H1 (cell line): ENCODE data around the gene PDE8B. TPM values are rescaled to one million over a fixed set of nuclear protein-coding genes. Genes with fewer than 3 reads are reported as not detected.

Experiments
- ASH2L ChIP-seq: fragments of 200-600, 300-600 bp; sonication (generic); IDR thresholded peaks from one replicate; pipeline ENCODE4 v1.7.1; 2017; ENCODE audit warnings: low read length
- TAF1 ChIP-seq: IDR thresholded peaks from 2 replicates; pipeline ENCODE4 v1.6.1; 2011; ENCODE audit warnings: mild to moderate bottlenecking, low read depth, low read length
- polyA plus RNA-seq, 7 experiments: library from polyadenylated mRNA; depleted of rRNA in 3 of 7; stranded (reverse) in 5 of 7; unstranded in 2 of 7; fragments of >200 nt in 5 of 7; fragments of 200-250 nt in 2 of 7; gene quantifications; 1 replicate in 5 of 7; 2 replicates in 1 of 7; 4 replicates in 1 of 7; pipeline versions ENCODE4 v1.2.1 to v1.2.3, GENCODE V29; 2011 to 2013; ENCODE audit warnings: missing spikeins in 2 of 7, mixed read lengths in 2 of 7
- total RNA-seq: library from RNA; stranded (reverse); fragmentation: NEBNext Ultra II Directional; extraction: Animal tissue kit (Norgen Biotek cat#: 25700); gene quantifications from 2 replicates; pipeline ENCODE4 v1.2.1, GENCODE V29; 2021
- TF ChIP-seq, protein P1 (sequence below): fragments of 300-600 bp; sonication (generic); IDR thresholded peaks from 2 replicates; pipeline ENCODE4 v1.7.1; 2012; ENCODE audit warnings: low read length, moderate library complexity, mild to moderate bottlenecking, inconsistent platforms; ENCODE audit not compliant: insufficient replicate concordance

The PDE8B gene
- total and polyA plus RNA-seq, 2 of the 8 experiments (the other 6 are each of a cell fraction or from before 2014, with no cell fraction given) = 0.32 to 1.1 TPM

DNA sequence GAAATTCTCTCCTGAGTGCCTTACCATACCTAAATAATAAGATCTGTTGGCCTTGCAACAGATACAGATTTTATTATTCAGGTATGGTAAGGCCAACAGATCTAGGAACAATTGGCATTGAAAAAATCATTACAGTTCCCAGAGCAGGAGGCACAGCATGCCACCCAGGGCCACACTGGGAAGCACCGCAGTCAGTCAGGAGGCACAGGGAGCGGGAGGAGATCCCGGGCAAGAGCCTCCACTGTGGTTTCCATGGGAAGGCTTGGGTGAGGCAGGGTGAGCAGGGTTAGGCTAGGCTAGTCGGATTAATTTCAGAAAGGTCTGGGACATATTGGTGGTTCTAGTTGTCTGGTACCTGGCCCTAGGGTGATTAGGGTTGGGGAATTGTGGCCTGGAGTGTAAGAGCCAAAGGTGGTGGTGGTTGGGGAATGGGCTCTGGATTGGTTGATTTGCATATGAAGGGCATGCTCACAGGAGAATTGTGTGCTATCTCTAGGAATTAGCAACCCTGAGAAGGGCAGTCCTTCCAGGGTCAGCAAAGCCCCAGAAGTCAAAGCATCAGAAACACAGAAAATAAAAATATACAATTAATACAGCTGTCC is 111.4 kb downstream of the PDE8B start (continued):
- TF ChIP-seq, protein P1, sequence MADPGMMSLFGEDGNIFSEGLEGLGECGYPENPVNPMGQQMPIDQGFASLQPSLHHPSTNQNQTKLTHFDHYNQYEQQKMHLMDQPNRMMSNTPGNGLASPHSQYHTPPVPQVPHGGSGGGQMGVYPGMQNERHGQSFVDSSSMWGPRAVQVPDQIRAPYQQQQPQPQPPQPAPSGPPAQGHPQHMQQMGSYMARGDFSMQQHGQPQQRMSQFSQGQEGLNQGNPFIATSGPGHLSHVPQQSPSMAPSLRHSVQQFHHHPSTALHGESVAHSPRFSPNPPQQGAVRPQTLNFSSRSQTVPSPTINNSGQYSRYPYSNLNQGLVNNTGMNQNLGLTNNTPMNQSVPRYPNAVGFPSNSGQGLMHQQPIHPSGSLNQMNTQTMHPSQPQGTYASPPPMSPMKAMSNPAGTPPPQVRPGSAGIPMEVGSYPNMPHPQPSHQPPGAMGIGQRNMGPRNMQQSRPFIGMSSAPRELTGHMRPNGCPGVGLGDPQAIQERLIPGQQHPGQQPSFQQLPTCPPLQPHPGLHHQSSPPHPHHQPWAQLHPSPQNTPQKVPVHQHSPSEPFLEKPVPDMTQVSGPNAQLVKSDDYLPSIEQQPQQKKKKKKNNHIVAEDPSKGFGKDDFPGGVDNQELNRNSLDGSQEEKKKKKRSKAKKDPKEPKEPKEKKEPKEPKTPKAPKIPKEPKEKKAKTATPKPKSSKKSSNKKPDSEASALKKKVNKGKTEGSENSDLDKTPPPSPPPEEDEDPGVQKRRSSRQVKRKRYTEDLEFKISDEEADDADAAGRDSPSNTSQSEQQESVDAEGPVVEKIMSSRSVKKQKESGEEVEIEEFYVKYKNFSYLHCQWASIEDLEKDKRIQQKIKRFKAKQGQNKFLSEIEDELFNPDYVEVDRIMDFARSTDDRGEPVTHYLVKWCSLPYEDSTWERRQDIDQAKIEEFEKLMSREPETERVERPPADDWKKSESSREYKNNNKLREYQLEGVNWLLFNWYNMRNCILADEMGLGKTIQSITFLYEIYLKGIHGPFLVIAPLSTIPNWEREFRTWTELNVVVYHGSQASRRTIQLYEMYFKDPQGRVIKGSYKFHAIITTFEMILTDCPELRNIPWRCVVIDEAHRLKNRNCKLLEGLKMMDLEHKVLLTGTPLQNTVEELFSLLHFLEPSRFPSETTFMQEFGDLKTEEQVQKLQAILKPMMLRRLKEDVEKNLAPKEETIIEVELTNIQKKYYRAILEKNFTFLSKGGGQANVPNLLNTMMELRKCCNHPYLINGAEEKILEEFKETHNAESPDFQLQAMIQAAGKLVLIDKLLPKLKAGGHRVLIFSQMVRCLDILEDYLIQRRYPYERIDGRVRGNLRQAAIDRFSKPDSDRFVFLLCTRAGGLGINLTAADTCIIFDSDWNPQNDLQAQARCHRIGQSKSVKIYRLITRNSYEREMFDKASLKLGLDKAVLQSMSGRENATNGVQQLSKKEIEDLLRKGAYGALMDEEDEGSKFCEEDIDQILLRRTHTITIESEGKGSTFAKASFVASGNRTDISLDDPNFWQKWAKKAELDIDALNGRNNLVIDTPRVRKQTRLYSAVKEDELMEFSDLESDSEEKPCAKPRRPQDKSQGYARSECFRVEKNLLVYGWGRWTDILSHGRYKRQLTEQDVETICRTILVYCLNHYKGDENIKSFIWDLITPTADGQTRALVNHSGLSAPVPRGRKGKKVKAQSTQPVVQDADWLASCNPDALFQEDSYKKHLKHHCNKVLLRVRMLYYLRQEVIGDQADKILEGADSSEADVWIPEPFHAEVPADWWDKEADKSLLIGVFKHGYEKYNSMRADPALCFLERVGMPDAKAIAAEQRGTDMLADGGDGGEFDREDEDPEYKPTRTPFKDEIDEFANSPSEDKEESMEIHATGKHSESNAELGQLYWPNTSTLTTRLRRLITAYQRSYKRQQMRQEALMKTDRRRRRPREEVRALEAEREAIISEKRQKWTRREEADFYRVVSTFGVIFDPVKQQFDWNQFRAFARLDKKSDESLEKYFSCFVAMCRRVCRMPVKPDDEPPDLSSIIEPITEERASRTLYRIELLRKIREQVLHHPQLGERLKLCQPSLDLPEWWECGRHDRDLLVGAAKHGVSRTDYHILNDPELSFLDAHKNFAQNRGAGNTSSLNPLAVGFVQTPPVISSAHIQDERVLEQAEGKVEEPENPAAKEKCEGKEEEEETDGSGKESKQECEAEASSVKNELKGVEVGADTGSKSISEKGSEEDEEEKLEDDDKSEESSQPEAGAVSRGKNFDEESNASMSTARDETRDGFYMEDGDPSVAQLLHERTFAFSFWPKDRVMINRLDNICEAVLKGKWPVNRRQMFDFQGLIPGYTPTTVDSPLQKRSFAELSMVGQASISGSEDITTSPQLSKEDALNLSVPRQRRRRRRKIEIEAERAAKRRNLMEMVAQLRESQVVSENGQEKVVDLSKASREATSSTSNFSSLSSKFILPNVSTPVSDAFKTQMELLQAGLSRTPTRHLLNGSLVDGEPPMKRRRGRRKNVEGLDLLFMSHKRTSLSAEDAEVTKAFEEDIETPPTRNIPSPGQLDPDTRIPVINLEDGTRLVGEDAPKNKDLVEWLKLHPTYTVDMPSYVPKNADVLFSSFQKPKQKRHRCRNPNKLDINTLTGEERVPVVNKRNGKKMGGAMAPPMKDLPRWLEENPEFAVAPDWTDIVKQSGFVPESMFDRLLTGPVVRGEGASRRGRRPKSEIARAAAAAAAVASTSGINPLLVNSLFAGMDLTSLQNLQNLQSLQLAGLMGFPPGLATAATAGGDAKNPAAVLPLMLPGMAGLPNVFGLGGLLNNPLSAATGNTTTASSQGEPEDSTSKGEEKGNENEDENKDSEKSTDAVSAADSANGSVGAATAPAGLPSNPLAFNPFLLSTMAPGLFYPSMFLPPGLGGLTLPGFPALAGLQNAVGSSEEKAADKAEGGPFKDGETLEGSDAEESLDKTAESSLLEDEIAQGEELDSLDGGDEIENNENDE = no peak
- TF ChIP-seq ASH2L (peak; percentile 26), TAF1 (no peak)
